Measurements from ENCODE around the gene SORD.
"Not testable (repeated sequence)": the region's sequence is repeated elsewhere in the genome, so short reads cannot be mapped to it uniquely, and the experiment has no call there.

Gene SORD

GRCh38 chr15:45077391-45077790 is 54.4 kb downstream of the SORD start:
- H3K4me1 ChIP-seq; H3K4me3 ChIP-seq; H3K36me3 ChIP-seq; intact Hi-C loops (cut with DNase I; ENCODE audit: low total_unique reads); H3K27me3 ChIP-seq; H3K9me3 ChIP-seq; H3K27ac ChIP-seq; DNase-seq: not testable (repeated sequence)

- H3K9me3 ChIP-seq; DNase-seq; H3K4me1 ChIP-seq; intact Hi-C loops (cut with DNase I; ENCODE audit: low total_unique reads); H3K36me3 ChIP-seq; H3K27me3 ChIP-seq; H3K4me3 ChIP-seq; H3K27ac ChIP-seq: not testable (repeated sequence)
Observed at GRCh38 chr15:45079201-45079600, 56.2 kb downstream of the SORD start.

GRCh38 chr15:45079628-45080246 is 56.7 kb downstream of the SORD start:
- H3K4me3 ChIP-seq; H3K27me3 ChIP-seq; DNase-seq; H3K9me3 ChIP-seq; H3K27ac ChIP-seq; H3K4me1 ChIP-seq; H3K36me3 ChIP-seq; intact Hi-C loops (cut with DNase I; ENCODE audit: low total_unique reads): not testable (repeated sequence)

- intact Hi-C loops (cut with DNase I; ENCODE audit: low total_unique reads); H3K27me3 ChIP-seq; H3K4me1 ChIP-seq; H3K27ac ChIP-seq; H3K36me3 ChIP-seq; H3K9me3 ChIP-seq; H3K4me3 ChIP-seq; DNase-seq: not testable (repeated sequence)
Observed at GRCh38 chr15:45080593-45080992, 57.6 kb downstream of the SORD start.

GRCh38 chr15:45082412-45082811 is 59.4 kb downstream of the SORD start:
- H3K27ac ChIP-seq; DNase-seq; H3K9me3 ChIP-seq; H3K4me3 ChIP-seq; H3K36me3 ChIP-seq; H3K27me3 ChIP-seq; H3K4me1 ChIP-seq; intact Hi-C loops (cut with DNase I; ENCODE audit: low total_unique reads): not testable (repeated sequence)

GRCh38 chr15:45083223-45083622 is 60.2 kb downstream of the SORD start:
- Histone ChIP-seq H3K9me3 (no peaks in the 10 kb centered on the region), H3K4me3 (no peak overlapping the region), H3K36me3 (no peaks in the 10 kb centered on the region), H3K27me3 (peaks cover 0 to 4% of the 10 kb centered on the region in 2 donors), H3K27ac (no peak overlapping the region), H3K4me1 (no peaks in the 10 kb centered on the region)
- TF ChIP-seq CTCF (IDR thresholded peaks at IDR 0.05): no peak
- intact Hi-C loops (cut with DNase I; ENCODE audit: low total_unique reads): no loop called here
- no peak for DNase-seq

GRCh38 chr15:45084163-45084562 is 61.2 kb downstream of the SORD start:
- no peak for TF ChIP-seq CTCF (IDR thresholded peaks at IDR 0.05)
- no peak for DNase-seq
- H3K9me3 ChIP-seq: no peaks in the 10 kb centered on the region

GRCh38 chr15:45087513-45087912 is 64.5 kb downstream of the SORD start:
- H3K9me3 ChIP-seq: no peaks in the 10 kb centered on the region

More at GRCh38 chr15:45084163-45084562, 61.2 kb downstream of the SORD start:
- intact Hi-C loops (cut with DNase I; ENCODE audit: low total_unique reads): no loop called here
- Histone ChIP-seq H3K4me3 (no peak overlapping the region), H3K36me3 (no peaks in the 10 kb centered on the region), H3K27ac (no peak overlapping the region), H3K4me1 (no peaks in the 10 kb centered on the region), H3K27me3 (peaks cover 0 to 4% of the 10 kb centered on the region in 2 donors)

More at GRCh38 chr15:45087513-45087912, 64.5 kb downstream of the SORD start:
- no peak overlapping the region for H3K4me3 ChIP-seq
- DNase-seq: no peak
- no peaks in the 10 kb centered on the region for H3K4me1 ChIP-seq
- no peak for TF ChIP-seq CTCF (IDR thresholded peaks at IDR 0.05)
- H3K36me3 ChIP-seq: no peaks in the 10 kb centered on the region
- no peak overlapping the region for H3K27ac ChIP-seq
- intact Hi-C loops (cut with DNase I; ENCODE audit: low total_unique reads): no loop called here
- H3K27me3 ChIP-seq: peaks cover 0 to 4% of the 10 kb centered on the region in 2 donors

All from tibial artery (tissue), 4 donors.